Gastroesophageal sphincter (tissue), 4 donors: ENCODE results near the gene CDK18. TPM values are rescaled to one million over a fixed set of nuclear protein-coding genes. Genes with fewer than 3 reads are reported as not detected.
A peak's percentile ranks its signal among the peaks of the same experiment; 100 is the strongest.

Source experiments
- ATAC-seq: fragments of 150-250 bp; one replicate; pipeline ENCODE4 v1.9.1; 2016; ENCODE audit warnings: mild to moderate bottlenecking, moderate library complexity
- H3K27ac ChIP-seq, 4 donors: fragments of 200-600 bp; sonication (generic) in 3 of 4; 1 replicate in 3 of 4; 2 replicates in 1 of 4; pipeline ENCODE4 v1.5.1; 2016 to 2019
- H3K27me3 ChIP-seq: fragments of 200-600 bp; sonication (generic); one replicate; pipeline ENCODE4 v1.5.1; 2019
- H3K36me3 ChIP-seq, 2 donors: fragments of 200-600 bp; sonication (generic); one replicate each; pipeline ENCODE4 v1.5.1; 2019; ENCODE audit warnings: control low read depth in 1 of 2
- H3K4me1 ChIP-seq, 3 donors: fragments of 200-600 bp; sonication (generic); 1 replicate in 2 of 3; 2 replicates in 1 of 3; pipeline ENCODE4 v1.5.1; 2016 to 2019; ENCODE audit warnings: control low read depth in 2 of 3
- H3K4me3 ChIP-seq, 2 donors: fragments of 200-600 bp; sonication (generic); one replicate each; pipeline ENCODE4 v1.5.1; 2019; ENCODE audit warnings: mild to moderate bottlenecking in 1 of 2, moderate library complexity in 1 of 2
- H3K9me3 ChIP-seq, 3 donors: fragments of 200-600 bp; sonication (generic); one replicate each; pipeline ENCODE4 v1.5.1; 2017 to 2019; ENCODE audit warnings: control low read depth in 2 of 3
- EP300 ChIP-seq: sonication (generic); formaldehyde crosslinking; IDR thresholded peaks from one replicate; pipeline ENCODE4 v1.6.1; 2017; ENCODE audit warnings: antibody characterized with exemption, mild to moderate bottlenecking
- POLR2A ChIP-seq, 2 donors: fragments of 450-650 bp; IDR thresholded peaks; one replicate each; pipeline ENCODE4 v1.6.1; 2017; ENCODE audit warnings: antibody characterized with exemption in 2 of 2, mild to moderate bottlenecking in 2 of 2, moderate library complexity in 1 of 2
- POLR2AphosphoS5 ChIP-seq: sonication (generic); formaldehyde crosslinking; IDR thresholded peaks from one replicate; pipeline ENCODE4 v1.6.1; 2017; ENCODE audit warnings: antibody characterized with exemption
- WGBS, 2 donors: methylation state at CpG; one replicate each; pipeline ENCODE4 v1.1.5; 2018; ENCODE audit warnings: low coverage in 1 of 2; 5-methylcytosine and 5-hydroxymethylcytosine counted together
- total RNA-seq, 4 donors: library from RNA; depleted of rRNA; stranded (reverse); fragments of >200 nt; gene quantifications; one replicate each; pipeline ENCODE4 v1.1.0, GENCODE V29; 2016
- TF ChIP-seq, protein P1 (sequence below), 4 experiments: fragments of 200-600 bp in 2 of 4; fragments of 450-650 bp in 2 of 4; sonication (generic) in 1 of 4; IDR thresholded peaks; one replicate each; pipeline ENCODE4 v1.5.1; 2017 to 2019; ENCODE audit warnings: antibody characterized with exemption in 4 of 4, mild to moderate bottlenecking in 2 of 4, moderate library complexity in 2 of 4

Gene CDK18
- 10 to 100 TPM in 1 of 4 donors, 1 to 10 TPM in 3; 5.1 to 13.7 (median 6.3) TPM for total RNA-seq

DNA sequence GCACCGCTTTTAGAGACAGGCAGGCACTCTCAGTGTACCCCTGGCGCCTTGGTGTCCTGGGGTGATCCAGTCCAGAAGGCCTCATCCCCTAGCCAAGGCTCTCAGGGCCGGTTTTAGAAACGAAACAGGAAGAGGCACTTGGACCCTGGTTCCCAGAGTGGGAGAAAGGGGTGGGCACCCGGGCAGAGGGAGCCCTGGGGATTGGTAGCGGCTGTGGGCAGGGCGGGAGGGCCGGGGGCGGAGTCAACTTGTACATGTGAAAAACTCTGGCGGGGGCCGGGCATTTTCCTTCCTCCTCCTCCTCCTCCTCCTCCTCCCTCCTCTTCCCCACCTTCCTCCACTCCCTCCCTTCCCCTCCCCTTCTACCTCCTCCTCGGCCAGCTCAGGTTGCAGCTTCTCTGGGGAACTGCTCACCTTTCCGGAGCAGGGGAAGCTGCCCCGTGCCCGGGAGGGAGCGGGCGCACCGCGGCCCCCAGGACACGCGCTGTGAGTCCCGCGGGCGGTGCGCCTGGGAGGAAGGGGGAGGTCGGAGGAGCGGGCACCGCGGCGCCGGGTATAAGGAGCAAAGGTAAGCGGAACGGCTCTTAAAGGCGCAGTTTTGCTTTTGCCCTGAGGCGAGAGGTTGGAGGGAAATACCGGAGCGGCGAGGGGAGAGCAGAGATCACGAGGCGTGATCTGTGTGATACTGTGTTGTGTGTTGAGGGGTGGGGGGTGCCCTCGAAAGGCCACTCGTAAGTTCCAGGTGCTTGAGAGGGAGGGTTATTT lies at the start of gene CDK18:
CDK18 (plus strand) TSS at position 359 of the 765 bp plus-strand sequence. CDS start 18,499 bp downstream, outside the sequence.
- Histone ChIP-seq H3K9me3 (no peaks in the 10 kb centered on the region), H3K36me3 (no peaks in the 10 kb centered on the region), H3K4me1 (peaks cover 0 to 34% (median 13%) of the 10 kb centered on the region in 3 donors), H3K27ac (peak within 1 kb of the TSS in 3 of 4 donors; percentile 66 to 81 (median 69)), H3K27me3 (no peaks in the 10 kb centered on the region), H3K4me3 (peak within 1 kb of the TSS; percentile 40 to 69)
- TF ChIP-seq POLR2AphosphoS5 (no peak), EP300 (no peak)
- TF ChIP-seq, protein P1, sequence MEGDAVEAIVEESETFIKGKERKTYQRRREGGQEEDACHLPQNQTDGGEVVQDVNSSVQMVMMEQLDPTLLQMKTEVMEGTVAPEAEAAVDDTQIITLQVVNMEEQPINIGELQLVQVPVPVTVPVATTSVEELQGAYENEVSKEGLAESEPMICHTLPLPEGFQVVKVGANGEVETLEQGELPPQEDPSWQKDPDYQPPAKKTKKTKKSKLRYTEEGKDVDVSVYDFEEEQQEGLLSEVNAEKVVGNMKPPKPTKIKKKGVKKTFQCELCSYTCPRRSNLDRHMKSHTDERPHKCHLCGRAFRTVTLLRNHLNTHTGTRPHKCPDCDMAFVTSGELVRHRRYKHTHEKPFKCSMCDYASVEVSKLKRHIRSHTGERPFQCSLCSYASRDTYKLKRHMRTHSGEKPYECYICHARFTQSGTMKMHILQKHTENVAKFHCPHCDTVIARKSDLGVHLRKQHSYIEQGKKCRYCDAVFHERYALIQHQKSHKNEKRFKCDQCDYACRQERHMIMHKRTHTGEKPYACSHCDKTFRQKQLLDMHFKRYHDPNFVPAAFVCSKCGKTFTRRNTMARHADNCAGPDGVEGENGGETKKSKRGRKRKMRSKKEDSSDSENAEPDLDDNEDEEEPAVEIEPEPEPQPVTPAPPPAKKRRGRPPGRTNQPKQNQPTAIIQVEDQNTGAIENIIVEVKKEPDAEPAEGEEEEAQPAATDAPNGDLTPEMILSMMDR (IDR thresholded peaks at IDR 0.05): no peak
- ATAC-seq: peak; percentile 79
- WGBS, 2 donors: 0% methylated on average over 5 to 18 of the region's 42 CpGs

DNA sequence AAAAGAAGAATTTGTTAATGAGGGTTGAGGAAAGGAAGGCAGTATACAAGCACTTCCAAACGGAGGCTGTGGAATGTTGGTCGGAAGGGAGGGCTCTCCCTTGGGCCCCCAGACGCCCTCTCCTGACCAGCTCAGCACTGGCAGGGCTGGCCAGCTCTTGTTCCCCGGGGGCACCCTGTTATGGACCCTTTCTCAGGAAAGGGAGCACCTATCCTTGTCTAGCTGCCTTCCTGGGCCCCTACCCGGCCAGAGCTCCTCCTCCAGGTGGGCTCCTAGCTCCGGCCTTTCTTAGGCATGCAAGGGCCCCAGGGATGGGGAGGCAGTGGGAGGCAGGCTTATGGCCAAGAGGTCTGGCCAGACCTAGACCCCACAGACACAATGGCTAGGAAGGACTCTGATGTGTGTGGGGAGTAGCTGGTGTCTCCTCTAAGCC lies 49.5 kb upstream of the CDK18 start:
- no peak overlapping the region for H3K4me3 ChIP-seq
- peaks cover 0 to 25% (median 18%) of the 10 kb centered on the region in 3 donors for H3K4me1 ChIP-seq
- TF ChIP-seq POLR2A (IDR thresholded peaks at IDR 0.05): no peak
- TF ChIP-seq, protein P1 (IDR thresholded peaks at IDR 0.05): no peak
- TF ChIP-seq EP300: no peak
- TF ChIP-seq POLR2AphosphoS5: no peak
- WGBS, 2 donors: 0% methylated on average over 2 to 4 of the region's 6 CpGs
- no peak overlapping the region for H3K27ac ChIP-seq
- ATAC-seq: no peak
- no peaks in the 10 kb centered on the region for H3K9me3 ChIP-seq
- H3K27me3 ChIP-seq: peaks cover 98% of the 10 kb centered on the region
- H3K36me3 ChIP-seq: no peaks in the 10 kb centered on the region

- H3K27ac ChIP-seq: no peak within 1 kb of the TSS
- no peaks in the 10 kb centered on the region for H3K9me3 ChIP-seq
- TF ChIP-seq, protein P1 (IDR thresholded peaks at IDR 0.05): no peak
- TF ChIP-seq POLR2AphosphoS5 (no peak), EP300 (no peak), POLR2A (IDR thresholded peaks at IDR 0.05) (no peak)
- 1% methylated on average over 17 to 26 of the region's 53 CpGs for WGBS, 2 donors
- H3K36me3 ChIP-seq: no peaks in the 10 kb centered on the region
- H3K4me3 ChIP-seq: peak within 1 kb of the TSS in 1 of 2 donors; percentile 36
- peaks cover 0 to 25% (median 18%) of the 10 kb centered on the region in 3 donors for H3K4me1 ChIP-seq
- ATAC-seq: no peak
- peaks cover 96% of the 10 kb centered on the region for H3K27me3 ChIP-seq
These were observed 48.7 kb upstream of the CDK18 start, which contains the start of gene BLACAT1 for GRCh38 chr1:205455581-205456382. Gene BLACAT1 (minus strand): TSS chr1:205456045.

GRCh38 chr1:205456383-205456867 lies 48.0 kb upstream of the CDK18 start:
- peaks cover 91% of the 10 kb centered on the region for H3K27me3 ChIP-seq
- TF ChIP-seq, protein P1 (IDR thresholded peaks at IDR 0.05): no peak
- TF ChIP-seq EP300: no peak
- peaks cover 0 to 25% (median 18%) of the 10 kb centered on the region in 3 donors for H3K4me1 ChIP-seq
- no peak for ATAC-seq
- H3K9me3 ChIP-seq: no peaks in the 10 kb centered on the region
- peak overlapping the region in 1 of 2 donors; percentile 36 for H3K4me3 ChIP-seq
- no peaks in the 10 kb centered on the region for H3K36me3 ChIP-seq
- no CpG with 5 or more reads among the region's 47 CpGs for WGBS, 2 donors
- no peak overlapping the region for H3K27ac ChIP-seq
